ENCODE results near the gene CCL21. TPM values are rescaled to one million over a fixed set of nuclear protein-coding genes. Genes with fewer than 3 reads are reported as not detected.

CCL21 gene
- total and polyA plus RNA-seq, 2 of the 4 experiments (the other 2 are of a cell fraction) = not detected

DNA sequence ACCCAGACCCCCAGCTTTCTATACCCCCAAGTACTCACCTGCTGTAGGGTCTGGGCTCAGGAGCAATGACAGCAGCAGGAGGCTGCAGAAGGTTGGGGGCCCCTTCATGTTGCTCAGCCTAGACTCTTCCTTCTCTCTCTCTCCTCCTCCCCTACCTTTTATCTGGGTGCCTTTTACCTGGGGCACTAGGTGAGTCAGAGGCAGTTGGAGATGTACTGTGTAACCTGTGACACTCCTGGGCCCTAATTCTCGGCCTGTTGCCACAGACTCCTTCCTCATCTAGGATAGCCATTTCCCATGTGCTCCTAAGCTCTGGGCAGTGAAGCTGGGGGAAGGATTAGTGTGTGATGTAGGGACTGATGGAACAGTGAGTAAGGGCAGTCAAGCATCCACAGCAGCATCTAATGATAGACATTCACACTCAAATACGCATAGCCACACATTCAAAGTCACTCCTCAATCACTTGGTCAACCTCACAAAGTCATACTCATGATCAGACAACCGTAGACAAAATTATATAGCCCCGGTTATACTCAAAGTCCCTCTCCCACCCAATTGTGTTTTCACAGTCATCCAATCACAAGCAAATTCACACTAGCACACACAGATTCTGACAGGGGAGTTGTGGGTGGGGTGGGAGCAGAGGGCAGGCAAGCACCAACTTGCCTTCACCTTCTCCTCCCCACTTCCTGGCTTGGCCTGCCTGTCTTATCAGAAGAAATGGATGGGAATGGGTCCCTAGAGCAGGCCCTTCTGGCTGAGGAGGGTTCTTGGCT lies 47.2 kb downstream of the CCL21 start, which contains the start of gene CCL27:
Gene CCL27 (minus strand): TSS at position 132 of the 777 bp plus-strand sequence. CDS start 24 bp downstream, at position 108.
- dilution Hi-C loops (cut with HindIII; ENCODE audit: low sequenced_read_pairs, unreplicated experiment) = no loop called here
- no peak for DNase-seq
- no TSS peak for BruUV-seq (replicated peaks)

More for the DNA sequence above, 47.2 kb downstream of the CCL21 start, which contains the start of gene CCL27:
- Histone ChIP-seq H3K23ac (ENCODE audit: low read depth, low read length) (no peak within 1 kb of the TSS), H3K9me3 (ENCODE audit: control insufficient read depth, insufficient read depth, low read length) (no peaks in the 10 kb centered on the region), H3K56ac (ENCODE audit: extremely low read depth, insufficient read depth, low read length) (no peak within 1 kb of the TSS), H3K79me1 (ENCODE audit: low read depth in 1 of 2, low read length in 2 of 2) (peaks cover 13 to 16% of the 10 kb centered on the region in 2 experiments), H2AK9ac (replicated peaks; ENCODE audit: low read depth, low read length, poor library complexity) (no peak within 1 kb of the TSS), H4K20me1 (ENCODE audit: insufficient read depth, low read length) (0 out of 2 replicates have a peak, but pooled peaks cover 4% of the 10 kb centered on the region), H3K14ac (replicated peaks; ENCODE audit: low read depth, low read length) (no peak within 1 kb of the TSS), H2BK120ac (ENCODE audit: low read depth, low read length) (no peak within 1 kb of the TSS), H2BK5ac (ENCODE audit: low read depth, low read length, poor library complexity, severe bottlenecking) (no peak within 1 kb of the TSS), H2AFZ (replicated peaks; ENCODE audit: low read length, poor library complexity) (no peak within 1 kb of the TSS), H2BK15ac (ENCODE audit: low read depth, low read length) (no peak within 1 kb of the TSS), H3K9ac (ENCODE audit: low read depth, low read length) (no peak within 1 kb of the TSS), H4K5ac (ENCODE audit: low read depth, low read length) (no peak within 1 kb of the TSS), H3K9me1 (ENCODE audit: insufficient read depth, low read length) (peaks cover 10% of the 10 kb centered on the region; the same call in 1 of the 2 replicates), H3K4me1 (ENCODE audit: control insufficient read depth, insufficient read depth, low read length) (no peaks in the 10 kb centered on the region), H3K4ac (ENCODE audit: low read depth, low read length) (no peak within 1 kb of the TSS), H4K91ac (ENCODE audit: insufficient read depth, low read depth, low read length) (no peak within 1 kb of the TSS), H3K4me2 (ENCODE audit: low read depth, low read length) (no peak within 1 kb of the TSS), H2AK5ac (ENCODE audit: low read depth, low read length) (no peak within 1 kb of the TSS), H3K27ac (ENCODE audit: insufficient read depth, low read length) (no peak within 1 kb of the TSS), H3K27me3 (ENCODE audit: control insufficient read depth, insufficient read depth, low read length) (no peaks in the 10 kb centered on the region), H2BK20ac (ENCODE audit: low read depth, low read length) (no peak within 1 kb of the TSS), H3K4me3 (ENCODE audit: insufficient read depth, low read depth, low read length) (no peak within 1 kb of the TSS), H3K36me3 (ENCODE audit: control insufficient read depth, insufficient read depth, low read length) (peaks cover 4% of the 10 kb centered on the region; the same call in 1 of the 2 replicates), H3K18ac (ENCODE audit: low read depth, low read length) (no peak within 1 kb of the TSS), H4K8ac (ENCODE audit: low read depth in 2 of 2, low read length in 2 of 2) (no peak within 1 kb of the TSS)
- ChIA-PET CTCF (interaction anchor here (0.6 kb wide), 1 partner anchor 371 kb away, joined by 3 read pairs; no protein-coding TSS in a partner anchor), POLR2A (ENCODE audit: unreplicated experiment) (interaction anchor here (0.9 kb wide), 1 partner anchor 9 kb away, joined by 3 read pairs; no protein-coding TSS in a partner anchor)
- in situ Hi-C loops (cut with MboI; ENCODE audit: low sequenced_read_pairs) (no loop called here), intact Hi-C loops (cut with micrococcal nuclease) (no loop called here)
- 100% methylated on average over 1 of the region's 4 CpGs; no CpG with 5 or more reads in 1 of the 2 experiments for WGBS, 2 experiments (ENCODE audit: extremely low coverage in 2 of 2, insufficient read length in 1 of 2)
- ATAC-seq (ENCODE audit: low read depth) = no peak
- TF ChIP-seq POLR2A (IDR thresholded peaks at IDR 0.05; ENCODE audit: low read depth, low read length) (no peak), FOS (IDR thresholded peaks at IDR 0.05; ENCODE audit: low read depth, low read length) (no peak), RCOR1 (IDR thresholded peaks at IDR 0.05; ENCODE audit: insufficient replicate concordance, low read length) (no peak), CEBPB (IDR thresholded peaks at IDR 0.05; ENCODE audit: low read depth, low read length) (no peak), NFE2L2 (IDR thresholded peaks at IDR 0.05; ENCODE audit: low read depth, low read length) (no peak), MXI1 (IDR thresholded peaks at IDR 0.05; ENCODE audit: borderline replicate concordance, low read depth, low read length) (no peak)
- TF ChIP-seq, protein P1, sequence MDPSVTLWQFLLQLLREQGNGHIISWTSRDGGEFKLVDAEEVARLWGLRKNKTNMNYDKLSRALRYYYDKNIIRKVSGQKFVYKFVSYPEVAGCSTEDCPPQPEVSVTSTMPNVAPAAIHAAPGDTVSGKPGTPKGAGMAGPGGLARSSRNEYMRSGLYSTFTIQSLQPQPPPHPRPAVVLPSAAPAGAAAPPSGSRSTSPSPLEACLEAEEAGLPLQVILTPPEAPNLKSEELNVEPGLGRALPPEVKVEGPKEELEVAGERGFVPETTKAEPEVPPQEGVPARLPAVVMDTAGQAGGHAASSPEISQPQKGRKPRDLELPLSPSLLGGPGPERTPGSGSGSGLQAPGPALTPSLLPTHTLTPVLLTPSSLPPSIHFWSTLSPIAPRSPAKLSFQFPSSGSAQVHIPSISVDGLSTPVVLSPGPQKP (IDR thresholded peaks at IDR 0.05; ENCODE audit: borderline replicate concordance, low read depth, low read length) = no peak

All from IMR-90 (cell line).